ENCODE results near the gene PTP4A2. TPM values are rescaled to one million over a fixed set of nuclear protein-coding genes. Genes with fewer than 3 reads are reported as not detected.
A peak's percentile ranks its signal among the peaks of the same experiment; 100 is the strongest.

PTP4A2 gene
- total and polyA plus RNA-seq, 2 of the 8 experiments (the other 6 are each of a cell fraction or from before 2014, with no cell fraction given): 87.4 to 214 TPM

DNA sequence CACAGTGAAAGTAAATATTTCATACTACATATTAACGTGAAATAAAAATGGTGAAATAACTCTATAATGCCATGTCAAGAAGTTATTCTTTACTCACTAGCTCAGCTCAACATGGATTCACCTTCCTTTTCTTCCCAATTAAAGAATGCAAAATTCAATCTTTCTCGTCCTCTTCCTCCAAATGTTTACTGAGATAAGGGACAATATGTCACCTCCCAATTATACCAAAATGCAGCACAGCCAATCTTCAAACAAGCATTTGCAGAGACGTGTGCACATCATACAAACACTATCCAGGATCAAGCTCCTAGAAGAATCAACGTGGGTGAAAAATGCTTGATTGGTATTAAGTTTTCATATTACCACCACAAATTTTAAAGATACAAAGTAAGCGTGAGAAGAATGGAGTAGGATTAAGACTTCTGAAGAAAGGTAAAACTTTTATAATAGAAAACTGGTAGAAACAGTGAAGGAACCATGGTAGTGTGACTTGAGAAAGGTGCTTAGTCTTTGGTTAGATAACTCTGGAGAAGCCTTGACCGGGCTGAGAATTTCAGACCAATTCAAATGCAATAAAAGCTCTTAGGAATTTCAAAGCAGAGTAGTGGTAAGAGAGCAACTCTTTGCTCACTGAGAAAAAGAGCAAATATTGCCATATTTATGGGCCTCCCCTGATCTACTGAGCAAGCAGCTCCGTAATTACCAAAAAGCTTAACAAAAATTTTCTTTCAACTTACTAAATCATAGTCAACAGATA, 7.2 kb downstream of the PTP4A2 start:
- H4K91ac ChIP-seq (replicated peaks; ENCODE audit: insufficient read length, low read length): no peak overlapping the region
- peaks cover 0 to 14% (median 6%) of the 10 kb centered on the region in 4 experiments; a peak in 3 of 7 replicates for H3K4me1 ChIP-seq (replicated peaks in 1 of 4; ENCODE audit: control insufficient read depth in 3 of 4, insufficient read depth in 4 of 4, low read length in 3 of 4)
- H4K5ac ChIP-seq (ENCODE audit: insufficient read length, low read depth, low read length): no peak overlapping the region
- H2BK120ac ChIP-seq (replicated peaks; ENCODE audit: low read depth, low read length): no peak overlapping the region
- 65% methylated on average over 7 of the region's 7 CpGs; no CpG with 5 or more reads in 1 of the 2 experiments for WGBS, 2 experiments (ENCODE audit: extremely low coverage in 1 of 2, insufficient coverage in 1 of 2, insufficient read length in 1 of 2, insufficient replicate concordance in 2 of 2, low coverage in 1 of 2, low lambda C conversion rate in 2 of 2, missing lambda C conversion rate in 1 of 2)
- no peaks in the 10 kb centered on the region for H3K9me3 ChIP-seq (ENCODE audit: insufficient read depth in 2 of 2, low read depth in 1 of 2, low read length in 1 of 2)
- no peaks in the 10 kb centered on the region for H3K27me3 ChIP-seq (replicated peaks in 1 of 4; ENCODE audit: control insufficient read depth in 3 of 4, extremely low read depth in 1 of 4, insufficient read depth in 3 of 4, low read length in 3 of 4)
- no peak for TF ChIP-seq KDM1A (IDR thresholded peaks at IDR 0.05; ENCODE audit: borderline replicate concordance, low read length)
- TF ChIP-seq MAFK (IDR thresholded peaks at IDR 0.05; ENCODE audit: low read depth, low read length): no peak
- TF ChIP-seq SIN3A (conservative IDR thresholded peaks at IDR 0.05 in 1 of 2, IDR thresholded peaks at IDR 0.05 in 1 of 2; ENCODE audit: low read depth in 1 of 2, low read length in 2 of 2): no peak
- TF ChIP-seq KDM5A (IDR thresholded peaks at IDR 0.05; ENCODE audit: low read length): no peak
- no peak overlapping the region for H2BK12ac ChIP-seq (ENCODE audit: low read depth, low read length)
- no peak overlapping the region for H3K56ac ChIP-seq (replicated peaks; ENCODE audit: insufficient read length, low read depth, low read length)
- no peaks in the 10 kb centered on the region for H3K23me2 ChIP-seq (ENCODE audit: low read depth, low read length)
- no peaks in the 10 kb centered on the region; the same call in 1 of the 2 replicates for H3K79me1 ChIP-seq (ENCODE audit: low read depth, low read length)
- ChIA-PET POLR2A (ENCODE audit: partially characterized antibody) (interaction anchor here (0.7 to 1.5 kb wide), 6 partner anchors 14 to 88 kb away, joined by 3 to 9 read pairs (median 3); no protein-coding TSS in a partner anchor), CTCF (ENCODE audit: partially characterized antibody) (interaction anchor here (1.2 to 2.3 kb wide), 3 partner anchors 8 to 33 kb away, joined by 3 to 10 read pairs (median 3); no protein-coding TSS in a partner anchor)
- no peak for FAIRE-seq
- no peak for DNase-seq (ENCODE audit: low read depth in 1 of 2, low spot score in 2 of 2)
- peak overlapping the region; percentile 32 to 37; a peak in 3 of 4 replicates for H3K4me2 ChIP-seq (ENCODE audit: insufficient read depth in 1 of 2, low read depth in 2 of 2, low read length in 2 of 2)
- peaks cover 11 to 24% of the 10 kb centered on the region in 2 experiments for H4K20me1 ChIP-seq (replicated peaks in 1 of 2; ENCODE audit: control insufficient read depth in 1 of 2, insufficient read depth in 2 of 2, low read length in 2 of 2)
- H3K18ac ChIP-seq (ENCODE audit: extremely low read depth, low read length): no peak overlapping the region
- no peak overlapping the region for H3K4ac ChIP-seq (replicated peaks; ENCODE audit: insufficient read length, low read depth, low read length)
- H2BK15ac ChIP-seq (ENCODE audit: low read length): no peak overlapping the region
- no peak overlapping the region for H3K27ac ChIP-seq (ENCODE audit: low read depth, low read length)
- H3K9ac ChIP-seq (replicated peaks in 1 of 4; ENCODE audit: extremely low read depth in 1 of 4, low read depth in 3 of 4, low read length in 3 of 4): no peak overlapping the region
- H2AFZ ChIP-seq (ENCODE audit: low read length): no peak overlapping the region
- H2BK5ac ChIP-seq (ENCODE audit: low read depth, low read length): no peak overlapping the region
- H2AK5ac ChIP-seq (ENCODE audit: low read depth, low read length): no peak overlapping the region
- H3K36me3 ChIP-seq (ENCODE audit: control insufficient read depth in 2 of 4, insufficient read depth in 4 of 4, low read length in 3 of 4): no peaks in the 10 kb centered on the region
- H3K4me3 ChIP-seq (ENCODE audit: extremely low read depth in 1 of 4, insufficient read depth in 2 of 4, low read depth in 3 of 4, low read length in 4 of 4): peak overlapping the region in 1 of 4 experiments; percentile 9; a peak in 1 of 8 replicates
- H3K79me2 ChIP-seq (ENCODE audit: control insufficient read depth in 1 of 2, insufficient read depth in 2 of 2, low read length in 2 of 2): peaks cover 20 to 97% of the 10 kb centered on the region in 2 experiments
- H3K14ac ChIP-seq (ENCODE audit: insufficient read length): no peak overlapping the region
- no peak overlapping the region for H2BK20ac ChIP-seq (ENCODE audit: low read length)
- no peak overlapping the region for H4K8ac ChIP-seq (ENCODE audit: extremely low read depth, insufficient read depth, low read length)
- H3K23ac ChIP-seq (ENCODE audit: insufficient read length): no peak overlapping the region
